NT2/D1 (cell line): ENCODE results near the gene MAP2.

ENCODE experiments used
- SUZ12 ChIP-seq: IDR thresholded peaks from 2 replicates; pipeline ENCODE4 v1.6.1; 2011; ENCODE audit not compliant: insufficient read length, insufficient read depth; ENCODE audit errors: extremely low read depth
- ZNF274 ChIP-seq: IDR thresholded peaks from 2 replicates; pipeline ENCODE4 v1.6.1; 2011; ENCODE audit warnings: mild to moderate bottlenecking, low read depth, low read length

DNA sequence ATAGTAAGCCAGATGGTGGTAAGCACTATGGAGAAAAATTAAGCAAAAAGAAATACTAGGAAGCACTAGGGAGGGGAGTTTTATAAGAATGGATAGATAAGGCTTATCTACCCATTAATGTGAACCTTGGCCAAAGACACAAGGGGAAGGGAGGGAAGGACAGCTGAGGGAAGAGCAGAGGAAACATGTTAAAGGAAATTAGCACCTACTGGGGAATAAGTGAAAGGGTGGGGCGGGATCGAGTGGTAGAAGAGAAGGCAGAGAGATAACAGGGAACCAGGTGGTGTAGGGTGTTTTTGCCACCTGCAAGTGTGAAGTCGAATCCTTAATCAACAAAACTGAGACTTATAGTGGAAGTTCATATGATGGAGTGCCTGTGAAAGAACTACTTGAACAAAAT, 349.5 kb downstream of the MAP2 start:
- TF ChIP-seq ZNF274 (no peak), SUZ12 (no peak)
